Suprapubic skin (tissue), 4 donors: Measurements from ENCODE around the gene TEF. TPM values are rescaled to one million over a fixed set of nuclear protein-coding genes. Genes with fewer than 3 reads are reported as not detected.
"Not testable (repeated sequence)": the region's sequence is repeated elsewhere in the genome, so short reads cannot be mapped to it uniquely, and the experiment has no call there.

Experiments
- DNase-seq, 2 donors: peaks; one replicate each; pipeline ENCODE4 v3.0.0-alpha.2; 2019; ENCODE audit warnings: low spot score in 2 of 2
- H3K27ac ChIP-seq: fragments of 200-600 bp; sonication (generic); one replicate; pipeline ENCODE4 v1.5.1; 2019
- H3K27me3 ChIP-seq: fragments of 200-600 bp; sonication (generic); one replicate; pipeline ENCODE4 v1.5.1; 2019
- H3K36me3 ChIP-seq: fragments of 200-600 bp; sonication (generic); one replicate; pipeline ENCODE4 v1.5.1; 2019
- H3K4me1 ChIP-seq: fragments of 200-600 bp; sonication (generic); one replicate; pipeline ENCODE4 v1.5.1; 2019
- H3K4me3 ChIP-seq: fragments of 200-600 bp; sonication (generic); one replicate; pipeline ENCODE4 v1.5.1; 2019; ENCODE audit warnings: mild to moderate bottlenecking
- H3K9me3 ChIP-seq: fragments of 200-600 bp; sonication (generic); one replicate; pipeline ENCODE4 v1.5.1; 2019
- EP300 ChIP-seq: sonication (generic); formaldehyde crosslinking; IDR thresholded peaks from one replicate; pipeline ENCODE4 v1.6.1; 2017; ENCODE audit warnings: antibody characterized with exemption
- POLR2A ChIP-seq, 2 donors: fragments of 450-650 bp; IDR thresholded peaks; one replicate each; pipeline ENCODE4 v1.6.1; 2017; ENCODE audit warnings: antibody characterized with exemption in 2 of 2, mild to moderate bottlenecking in 2 of 2, moderate library complexity in 2 of 2
- POLR2AphosphoS5 ChIP-seq, 3 donors: sonication (generic); formaldehyde crosslinking; IDR thresholded peaks; one replicate each; pipeline ENCODE4 v1.6.1; 2017; ENCODE audit warnings: antibody characterized with exemption in 3 of 3
- WGBS: methylation state at CpG from one replicate; pipeline ENCODE4 v1.1.5; 2018; 5-methylcytosine and 5-hydroxymethylcytosine counted together
- total RNA-seq, 4 donors: library from RNA; depleted of rRNA; stranded (reverse); fragments of >200 nt; gene quantifications; one replicate each; pipeline ENCODE4 v1.1.0, GENCODE V29; 2016
- TF ChIP-seq, protein P1 (sequence below), 2 donors: fragments of 200-600 bp in 1 of 2; fragments of 450-650 bp in 1 of 2; sonication (generic) in 1 of 2; IDR thresholded peaks; one replicate each; pipeline ENCODE4 v1.5.1; 2016 to 2019; ENCODE audit warnings: antibody characterized with exemption in 2 of 2, mild to moderate bottlenecking in 1 of 2, moderate library complexity in 1 of 2

TEF gene
- total RNA-seq, 4 donors from 2014 or later = 36.1 to 87.4 (median 46.8) TPM

GRCh38 chr22:41397143-41397811, 15.5 kb downstream of the TEF start:
- WGBS = 89% methylated on average over 18 of the region's 19 CpGs
- Histone ChIP-seq H3K27me3 (no peaks in the 10 kb centered on the region), H3K4me3 (no peak overlapping the region), H3K27ac (no peak overlapping the region), H3K36me3 (peaks cover 70% of the 10 kb centered on the region), H3K9me3 (no peaks in the 10 kb centered on the region), H3K4me1 (peaks cover 25% of the 10 kb centered on the region)
- DNase-seq = no peak
- TF ChIP-seq, protein P1, sequence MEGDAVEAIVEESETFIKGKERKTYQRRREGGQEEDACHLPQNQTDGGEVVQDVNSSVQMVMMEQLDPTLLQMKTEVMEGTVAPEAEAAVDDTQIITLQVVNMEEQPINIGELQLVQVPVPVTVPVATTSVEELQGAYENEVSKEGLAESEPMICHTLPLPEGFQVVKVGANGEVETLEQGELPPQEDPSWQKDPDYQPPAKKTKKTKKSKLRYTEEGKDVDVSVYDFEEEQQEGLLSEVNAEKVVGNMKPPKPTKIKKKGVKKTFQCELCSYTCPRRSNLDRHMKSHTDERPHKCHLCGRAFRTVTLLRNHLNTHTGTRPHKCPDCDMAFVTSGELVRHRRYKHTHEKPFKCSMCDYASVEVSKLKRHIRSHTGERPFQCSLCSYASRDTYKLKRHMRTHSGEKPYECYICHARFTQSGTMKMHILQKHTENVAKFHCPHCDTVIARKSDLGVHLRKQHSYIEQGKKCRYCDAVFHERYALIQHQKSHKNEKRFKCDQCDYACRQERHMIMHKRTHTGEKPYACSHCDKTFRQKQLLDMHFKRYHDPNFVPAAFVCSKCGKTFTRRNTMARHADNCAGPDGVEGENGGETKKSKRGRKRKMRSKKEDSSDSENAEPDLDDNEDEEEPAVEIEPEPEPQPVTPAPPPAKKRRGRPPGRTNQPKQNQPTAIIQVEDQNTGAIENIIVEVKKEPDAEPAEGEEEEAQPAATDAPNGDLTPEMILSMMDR (IDR thresholded peaks at IDR 0.05) = no peak
- no peak for TF ChIP-seq POLR2AphosphoS5 (IDR thresholded peaks at IDR 0.05)
- TF ChIP-seq EP300 = no peak
- TF ChIP-seq POLR2A (IDR thresholded peaks at IDR 0.05) = no peak

- Histone ChIP-seq H3K27me3 (no peaks in the 10 kb centered on the region), H3K36me3 (peaks cover 60% of the 10 kb centered on the region), H3K4me3 (no peak overlapping the region), H3K9me3 (no peaks in the 10 kb centered on the region), H3K27ac (no peak overlapping the region), H3K4me1 (peaks cover 22% of the 10 kb centered on the region)
- 89% methylated on average over 8 of the region's 8 CpGs for WGBS
- TF ChIP-seq EP300 (no peak), POLR2AphosphoS5 (IDR thresholded peaks at IDR 0.05) (no peak), POLR2A (IDR thresholded peaks at IDR 0.05) (no peak)
- TF ChIP-seq, protein P1 (IDR thresholded peaks at IDR 0.05) = no peak
- no peak for DNase-seq
Observed at GRCh38 chr22:41398921-41399320, 17.2 kb downstream of the TEF start.

DNA sequence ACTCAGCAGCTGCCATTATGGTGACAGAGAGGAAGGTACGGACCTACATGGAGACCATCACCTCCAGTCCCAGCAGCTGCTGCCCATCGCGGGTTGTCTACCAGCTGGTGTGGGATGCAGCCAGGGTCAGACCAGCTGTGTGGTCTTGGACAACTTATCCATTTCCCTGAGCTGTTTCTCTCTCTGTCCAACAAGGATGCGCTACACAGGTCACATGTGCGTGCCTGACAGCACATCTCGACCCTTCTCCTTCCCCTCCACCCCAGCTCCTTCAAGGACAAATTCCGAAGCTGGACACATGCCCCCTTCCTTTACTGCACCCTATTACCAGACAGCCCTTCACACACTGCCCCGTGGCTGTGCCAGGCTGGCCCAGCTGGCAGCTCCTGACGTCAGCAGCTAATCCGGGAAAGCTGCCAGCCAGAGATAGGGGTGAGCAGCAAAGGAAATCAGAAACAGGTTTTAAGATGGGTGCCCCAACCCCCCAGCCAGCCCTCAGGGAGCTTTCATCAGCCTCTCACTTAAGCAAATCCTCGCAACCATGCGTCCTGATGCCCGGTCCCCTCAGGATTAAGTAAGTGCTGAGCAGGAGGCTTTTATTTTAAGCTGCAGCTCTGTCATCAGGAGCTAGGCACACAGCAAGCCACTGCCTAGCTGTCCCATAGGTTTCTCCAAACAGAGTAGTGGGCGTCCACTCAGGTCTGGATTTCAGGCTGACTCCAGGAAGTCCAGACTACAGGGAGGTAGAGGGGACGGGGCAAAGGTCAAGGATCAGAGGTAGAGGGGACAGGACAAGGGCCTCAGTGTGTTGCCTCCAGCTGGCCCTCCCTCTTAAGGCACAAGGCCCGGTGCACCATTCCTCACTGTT, 20.3 kb downstream of the TEF start:
- TF ChIP-seq, protein P1 (IDR thresholded peaks at IDR 0.05) = no peak
- TF ChIP-seq POLR2AphosphoS5 (IDR thresholded peaks at IDR 0.05) (no peak), EP300 (no peak), POLR2A (IDR thresholded peaks at IDR 0.05) (no peak)
- H3K36me3 ChIP-seq = peaks cover 29% of the 10 kb centered on the region
- no peaks in the 10 kb centered on the region for H3K27me3 ChIP-seq
- H3K9me3 ChIP-seq = no peaks in the 10 kb centered on the region
- no peak overlapping the region for H3K27ac ChIP-seq
- no peak for DNase-seq
- H3K4me3 ChIP-seq = no peak overlapping the region
- peaks cover 17% of the 10 kb centered on the region for H3K4me1 ChIP-seq
- 41% methylated on average over 16 of the region's 16 CpGs for WGBS

DNA sequence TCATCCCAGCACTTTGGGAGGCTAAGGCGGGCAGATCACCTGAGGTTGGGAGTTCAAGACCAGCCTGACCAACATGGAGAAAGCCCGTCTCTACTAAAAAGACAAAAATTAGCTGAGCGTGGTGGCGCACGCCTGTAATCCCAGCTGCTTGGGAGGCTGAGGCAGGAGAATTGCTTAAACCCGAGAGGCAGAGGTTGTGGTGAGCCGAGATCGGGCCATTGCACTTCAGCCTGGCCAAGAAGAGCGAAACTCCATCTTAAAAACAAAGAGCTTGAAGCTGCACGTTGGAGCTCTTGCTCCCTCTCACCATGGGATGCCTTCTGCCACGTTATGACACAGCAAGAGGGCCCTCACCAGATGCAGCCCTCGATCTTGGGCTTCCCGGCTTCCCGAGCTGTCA, 21.1 kb downstream of the TEF start:
- H3K36me3 ChIP-seq = peaks cover 21% of the 10 kb centered on the region
- not testable (repeated sequence) for H3K9me3 ChIP-seq, DNase-seq, H3K4me3 ChIP-seq, H3K27me3 ChIP-seq, H3K27ac ChIP-seq
- H3K4me1 ChIP-seq = peaks cover 17% of the 10 kb centered on the region
- 88% methylated on average over 14 of the region's 14 CpGs for WGBS

DNA sequence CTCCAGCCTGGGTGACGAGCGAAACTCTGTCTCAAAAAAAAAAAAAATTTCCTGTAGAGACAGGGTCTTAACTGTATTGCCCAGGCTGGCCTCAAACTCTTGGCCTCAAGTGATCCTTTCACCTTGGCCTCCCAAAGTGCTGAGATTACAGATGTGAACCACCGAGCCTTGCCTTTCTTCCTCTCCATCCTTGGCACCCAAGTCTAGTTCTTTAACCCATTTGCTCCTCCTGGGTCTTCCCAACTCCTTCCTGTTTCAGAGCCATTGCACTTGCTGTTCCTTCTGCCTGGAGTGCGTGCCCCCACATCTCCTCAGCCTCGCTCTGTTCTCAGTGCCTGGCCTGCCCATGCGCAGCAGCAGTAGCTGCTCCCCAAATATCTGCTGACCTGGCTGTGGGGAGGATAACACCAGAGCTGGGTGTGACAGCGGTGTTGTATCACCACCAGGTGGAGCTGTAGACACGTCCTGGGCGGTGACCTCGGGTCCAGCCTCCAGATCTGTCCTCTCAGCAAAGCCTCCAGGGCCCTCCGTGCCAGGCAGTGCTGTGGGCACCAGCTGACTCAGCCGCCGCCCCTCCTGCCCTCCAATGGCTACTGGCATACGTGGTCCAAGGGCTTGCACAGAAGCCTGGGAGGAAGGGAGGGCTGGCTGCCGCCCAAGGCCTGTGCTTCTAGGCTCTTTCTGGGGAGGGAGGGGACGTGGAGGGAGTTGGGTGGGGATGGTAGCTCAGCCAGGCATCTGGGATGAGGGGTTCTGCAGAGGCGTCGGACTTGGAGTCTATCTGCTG, 22.0 kb downstream of the TEF start:
- TF ChIP-seq, protein P1 (IDR thresholded peaks at IDR 0.05) = peak; percentile 83 to 94
- peak in 2 of 3 donors; percentile 78 to 87 for TF ChIP-seq POLR2AphosphoS5 (IDR thresholded peaks at IDR 0.05)
- TF ChIP-seq EP300 = peak; percentile 47
- TF ChIP-seq POLR2A (IDR thresholded peaks at IDR 0.05) = no peak
- peak; percentile 93 to 95 for DNase-seq
- Histone ChIP-seq H3K4me3 (no peak overlapping the region), H3K36me3 (peaks cover 12% of the 10 kb centered on the region), H3K9me3 (no peaks in the 10 kb centered on the region), H3K27ac (no peak overlapping the region), H3K4me1 (peaks cover 17% of the 10 kb centered on the region), H3K27me3 (no peaks in the 10 kb centered on the region)
- WGBS = 17% methylated on average over 13 of the region's 18 CpGs
